ENCODE results near the gene SLC25A22.

SLC25A22 gene

DNA sequence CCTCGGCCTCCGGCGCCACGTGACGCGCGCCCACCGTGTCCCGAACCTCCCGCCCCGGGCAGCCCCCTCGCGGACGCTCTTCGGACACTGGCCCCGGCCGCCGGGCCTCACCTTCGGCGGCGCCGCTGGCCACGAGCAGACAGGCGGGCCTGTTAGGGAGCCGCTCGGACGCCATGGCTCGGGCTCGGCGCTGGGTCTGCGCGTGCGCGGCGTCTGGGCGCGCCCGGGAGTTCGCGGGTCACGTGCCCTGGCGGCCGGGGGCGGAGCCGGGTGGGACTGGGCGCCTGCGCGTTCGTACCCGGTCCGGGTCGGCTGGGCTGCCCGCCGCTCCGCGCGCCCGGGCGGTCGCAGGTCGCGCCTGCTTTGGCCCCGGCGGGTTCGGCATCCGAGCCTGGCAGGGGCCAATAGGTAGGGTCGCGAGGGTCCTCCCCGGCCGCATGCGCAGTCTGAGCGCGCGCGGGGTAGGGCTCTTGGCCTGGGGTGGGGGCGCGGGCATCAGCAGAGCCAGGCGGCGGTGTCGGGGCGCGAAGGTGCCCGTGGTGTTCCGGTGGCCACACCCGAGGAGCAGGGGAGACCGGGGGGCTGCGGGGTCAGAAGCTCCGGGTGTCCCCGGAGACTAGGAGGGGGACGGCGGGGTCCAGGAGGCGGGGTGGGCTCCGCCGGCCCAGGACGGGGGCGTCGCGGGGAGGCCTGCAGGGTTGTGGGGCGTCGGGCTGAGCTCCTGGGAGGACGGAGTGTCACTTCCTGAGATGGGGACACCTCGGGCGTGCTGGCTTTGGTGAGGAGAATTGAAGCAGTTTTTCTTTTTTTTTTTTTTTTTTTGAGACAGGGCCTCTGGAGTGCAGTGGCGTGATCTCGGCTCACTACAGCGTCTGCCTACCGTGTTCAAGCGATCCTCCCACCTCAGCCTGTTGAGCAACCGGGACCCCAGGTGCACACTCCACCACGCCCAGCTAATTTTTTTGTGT is 20.5 kb downstream of the SLC25A22 start, which contains the start of gene GATD1:
TSS of gene GATD1 (minus strand) at position 200 of the 968 bp plus-strand sequence. CDS start at position 175, 25 bp downstream.
- peaks cover 54% of the 10 kb centered on the region for H3K79me2 ChIP-seq (ENCODE audit: insufficient read depth, low read length)
- H3K27me3 ChIP-seq (ENCODE audit: low read length), result no peaks in the 10 kb centered on the region
- H3F3A ChIP-seq (ENCODE audit: insufficient read depth), result no peaks in the 10 kb centered on the region
- no peaks in the 10 kb centered on the region for H3K9me2 ChIP-seq (replicated peaks; ENCODE audit: insufficient read depth, low read length)
- no peak for TF ChIP-seq EZH2phosphoT487 (conservative IDR thresholded peaks at IDR 0.05; ENCODE audit: low read length)
- TF ChIP-seq, protein P1, sequence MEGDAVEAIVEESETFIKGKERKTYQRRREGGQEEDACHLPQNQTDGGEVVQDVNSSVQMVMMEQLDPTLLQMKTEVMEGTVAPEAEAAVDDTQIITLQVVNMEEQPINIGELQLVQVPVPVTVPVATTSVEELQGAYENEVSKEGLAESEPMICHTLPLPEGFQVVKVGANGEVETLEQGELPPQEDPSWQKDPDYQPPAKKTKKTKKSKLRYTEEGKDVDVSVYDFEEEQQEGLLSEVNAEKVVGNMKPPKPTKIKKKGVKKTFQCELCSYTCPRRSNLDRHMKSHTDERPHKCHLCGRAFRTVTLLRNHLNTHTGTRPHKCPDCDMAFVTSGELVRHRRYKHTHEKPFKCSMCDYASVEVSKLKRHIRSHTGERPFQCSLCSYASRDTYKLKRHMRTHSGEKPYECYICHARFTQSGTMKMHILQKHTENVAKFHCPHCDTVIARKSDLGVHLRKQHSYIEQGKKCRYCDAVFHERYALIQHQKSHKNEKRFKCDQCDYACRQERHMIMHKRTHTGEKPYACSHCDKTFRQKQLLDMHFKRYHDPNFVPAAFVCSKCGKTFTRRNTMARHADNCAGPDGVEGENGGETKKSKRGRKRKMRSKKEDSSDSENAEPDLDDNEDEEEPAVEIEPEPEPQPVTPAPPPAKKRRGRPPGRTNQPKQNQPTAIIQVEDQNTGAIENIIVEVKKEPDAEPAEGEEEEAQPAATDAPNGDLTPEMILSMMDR (IDR thresholded peaks at IDR 0.05; ENCODE audit: insufficient read depth, low read length, poor library complexity, severe bottlenecking), result no peak
- H3K9me3 ChIP-seq (ENCODE audit: insufficient read depth, low read length), result no peaks in the 10 kb centered on the region
- peak within 1 kb of the TSS; percentile 77 for H3K27ac ChIP-seq (ENCODE audit: low read depth, low read length)
- H4K20me1 ChIP-seq (ENCODE audit: low read depth, low read length), result no peaks in the 10 kb centered on the region
- H3K4me3 ChIP-seq (ENCODE audit: insufficient read depth, low read length, poor library complexity, severe bottlenecking), result peak within 1 kb of the TSS; percentile 99
- peak within 1 kb of the TSS; percentile 93 for H3K4me2 ChIP-seq (ENCODE audit: low read depth, low read length, poor library complexity, severe bottlenecking)
- H2AFZ ChIP-seq (ENCODE audit: low read depth, low read length, severe bottlenecking), result peak within 1 kb of the TSS; percentile 96
- peak within 1 kb of the TSS; percentile 100 for H3K9ac ChIP-seq (ENCODE audit: low read length)
- H3K36me3 ChIP-seq (ENCODE audit: low read length), result no peaks in the 10 kb centered on the region

DNA sequence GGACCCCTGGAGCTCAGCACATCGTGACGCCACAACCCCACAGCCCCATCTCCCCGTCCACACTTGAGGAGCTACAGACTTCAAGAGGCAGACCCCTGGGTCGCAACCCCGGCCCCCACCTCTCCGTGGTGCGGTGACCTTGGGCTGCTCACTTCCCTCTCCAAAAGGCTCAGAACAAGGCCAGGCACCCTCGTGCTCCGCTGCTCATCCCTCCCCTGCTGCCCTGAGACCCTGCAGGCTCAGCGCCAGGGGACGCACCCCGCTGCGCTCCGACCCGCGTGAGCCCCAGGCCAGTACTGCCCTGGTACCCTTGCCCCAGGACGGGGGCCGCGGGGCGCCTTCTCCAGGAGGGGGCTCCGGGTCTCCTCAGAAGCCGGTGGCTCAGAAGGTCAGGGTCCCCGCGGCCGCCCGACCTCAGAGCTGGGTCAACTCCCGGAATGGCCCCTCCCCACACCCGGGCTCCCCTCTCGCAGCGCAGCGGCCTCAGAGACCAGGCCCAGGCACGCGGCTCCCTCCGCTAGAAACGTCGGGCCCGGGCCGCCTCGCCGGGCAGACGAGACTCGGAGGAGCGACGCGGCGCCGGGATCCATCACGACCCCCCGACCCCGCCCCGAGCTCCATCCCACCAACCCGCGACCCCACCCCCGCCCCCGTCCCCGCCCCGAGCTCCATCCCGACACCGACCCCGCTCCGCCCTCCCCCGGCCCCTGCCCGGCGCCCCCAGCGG is 21.4 kb downstream of the SLC25A22 start:
- Histone ChIP-seq H3F3A (ENCODE audit: insufficient read depth) (no peaks in the 10 kb centered on the region), H3K27me3 (ENCODE audit: low read length) (no peaks in the 10 kb centered on the region), H3K36me3 (ENCODE audit: low read length) (no peaks in the 10 kb centered on the region), H2AFZ (ENCODE audit: low read depth, low read length, severe bottlenecking) (peak overlapping the region; percentile 25), H3K9me2 (replicated peaks; ENCODE audit: insufficient read depth, low read length) (no peaks in the 10 kb centered on the region), H3K9me3 (ENCODE audit: insufficient read depth, low read length) (no peaks in the 10 kb centered on the region), H3K4me2 (ENCODE audit: low read depth, low read length, poor library complexity, severe bottlenecking) (peak overlapping the region; percentile 93), H3K79me2 (ENCODE audit: insufficient read depth, low read length) (peaks cover 56% of the 10 kb centered on the region), H3K4me3 (ENCODE audit: insufficient read depth, low read length, poor library complexity, severe bottlenecking) (peak overlapping the region; percentile 99), H3K27ac (ENCODE audit: low read depth, low read length) (peak overlapping the region; percentile 77), H4K20me1 (ENCODE audit: low read depth, low read length) (no peaks in the 10 kb centered on the region), H3K9ac (ENCODE audit: low read length) (peak overlapping the region; percentile 100)
- no peak for TF ChIP-seq EZH2phosphoT487 (conservative IDR thresholded peaks at IDR 0.05; ENCODE audit: low read length)
- TF ChIP-seq, protein P1 (IDR thresholded peaks at IDR 0.05; ENCODE audit: insufficient read depth, low read length, poor library complexity, severe bottlenecking), result no peak

DNA sequence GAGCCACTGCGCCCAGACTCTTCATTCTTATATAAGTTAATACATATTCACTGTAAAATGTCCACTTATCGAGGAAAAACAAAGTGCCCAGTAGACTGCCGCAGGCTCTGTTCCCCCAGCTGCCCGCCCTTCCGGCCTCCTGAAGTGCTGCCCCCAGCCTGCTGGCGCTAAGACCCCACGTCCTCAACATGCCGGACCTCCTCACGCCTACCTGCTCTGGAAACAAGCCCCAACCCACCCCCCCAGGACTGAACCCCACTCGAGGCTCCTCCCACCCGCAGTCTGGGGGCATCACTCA is 21.9 kb downstream of the SLC25A22 start:
- H3K36me3 ChIP-seq (ENCODE audit: low read length), result no peaks in the 10 kb centered on the region
- no peaks in the 10 kb centered on the region for H4K20me1 ChIP-seq (ENCODE audit: low read depth, low read length)

More for the DNA sequence above, 21.9 kb downstream of the SLC25A22 start:
- Histone ChIP-seq H3K79me2 (ENCODE audit: insufficient read depth, low read length) (peaks cover 56% of the 10 kb centered on the region), H2AFZ (ENCODE audit: low read depth, low read length, severe bottlenecking) (no peak overlapping the region), H3K27me3 (ENCODE audit: low read length) (no peaks in the 10 kb centered on the region), H3F3A (ENCODE audit: insufficient read depth) (no peaks in the 10 kb centered on the region), H3K9me3 (ENCODE audit: insufficient read depth, low read length) (no peaks in the 10 kb centered on the region), H3K9me2 (replicated peaks; ENCODE audit: insufficient read depth, low read length) (no peaks in the 10 kb centered on the region), H3K4me3 (ENCODE audit: insufficient read depth, low read length, poor library complexity, severe bottlenecking) (peak overlapping the region; percentile 99), H3K27ac (ENCODE audit: low read depth, low read length) (peak overlapping the region; percentile 57; the same call in 1 of the 2 replicates), H3K4me2 (ENCODE audit: low read depth, low read length, poor library complexity, severe bottlenecking) (peak overlapping the region; percentile 93), H3K9ac (ENCODE audit: low read length) (peak overlapping the region; percentile 100)
- TF ChIP-seq, protein P1 (IDR thresholded peaks at IDR 0.05; ENCODE audit: insufficient read depth, low read length, poor library complexity, severe bottlenecking), result no peak
